GM23338 (cell line): ENCODE results near the gene GOLGA7B. TPM values are rescaled to one million over a fixed set of nuclear protein-coding genes. Genes with fewer than 3 reads are reported as not detected.

Experiments used
- ATAC-seq: fragments of 200-7000 bp; cut with Tn5 transposase; 3 replicates; pipeline ENCODE4 v1.9.1; 2020
- DNase-seq: peaks from one replicate; pipeline ENCODE4 v3.0.0-alpha.2; 2015; ENCODE audit warnings: low spot score
- H2AFZ ChIP-seq: fragments of 200-600 bp; sonication (generic); 2 replicates; pipeline ENCODE4 v1.8.0; 2016; ENCODE audit warnings: antibody characterized with exemption, mild to moderate bottlenecking, moderate library complexity
- H3F3A ChIP-seq: fragments of 200-600 bp; sonication (generic); replicated peaks from 2 replicates; pipeline ENCODE4 v1.8.0; 2017; ENCODE audit warnings: antibody characterized with exemption, mixed run types, low read depth
- H3K27ac ChIP-seq: fragments of 200-600 bp; sonication (generic); 2 replicates; pipeline ENCODE4 v1.6.1; 2016; ENCODE audit warnings: low read depth
- H3K27me3 ChIP-seq: fragments of 200-600 bp; sonication (generic); 2 replicates; pipeline ENCODE4 v1.8.0; 2016; ENCODE audit warnings: mild to moderate bottlenecking, mixed run types, moderate library complexity; ENCODE audit not compliant: insufficient read depth
- H3K36me3 ChIP-seq: fragments of 200-600 bp; sonication (generic); 2 replicates; pipeline ENCODE4 v1.8.0; 2016; ENCODE audit warnings: mild to moderate bottlenecking; ENCODE audit not compliant: insufficient read depth
- H3K4me1 ChIP-seq: fragments of 200-600 bp; sonication (generic); 2 replicates; pipeline ENCODE4 v1.8.0; 2016; ENCODE audit warnings: mild to moderate bottlenecking, moderate library complexity; ENCODE audit not compliant: insufficient read depth
- H3K4me2 ChIP-seq: fragments of 200-600 bp; sonication (generic); 2 replicates; pipeline ENCODE4 v1.7.1; 2017; ENCODE audit warnings: mixed run types
- H3K4me3 ChIP-seq: fragments of 200-600 bp; sonication (generic); 2 replicates; pipeline ENCODE4 v1.6.1; 2016; ENCODE audit warnings: mixed run types
- H3K79me2 ChIP-seq: fragments of 200-600 bp; sonication (generic); replicated peaks from 2 replicates; pipeline ENCODE4 v1.8.0; 2017; ENCODE audit warnings: mild to moderate bottlenecking; ENCODE audit not compliant: insufficient read depth
- H3K9me2 ChIP-seq: fragments of 200-600 bp; sonication (generic); 2 replicates; pipeline ENCODE4 v1.8.0; 2017; ENCODE audit not compliant: insufficient read depth
- H4K20me1 ChIP-seq: fragments of 200-600 bp; sonication (generic); replicated peaks from 2 replicates; pipeline ENCODE4 v1.8.0; 2017; ENCODE audit warnings: mild to moderate bottlenecking; ENCODE audit not compliant: insufficient read depth
- H3K27ac Mint-ChIP-seq: 2 replicates; pipeline ENCODE4 v1.8.0; 2020; ENCODE audit warnings: inconsistent platforms, mild to moderate bottlenecking, moderate library complexity, mixed read lengths
- H3K27me3 Mint-ChIP-seq: 3 replicates; pipeline ENCODE4 v1.8.0; 2022; ENCODE audit warnings: low read depth, mild to moderate bottlenecking, moderate library complexity, mixed read lengths, inconsistent platforms; ENCODE audit not compliant: insufficient read depth, poor library complexity
- H3K36me3 Mint-ChIP-seq: 3 replicates; pipeline ENCODE4 v1.8.0; 2021; ENCODE audit warnings: low read depth, mild to moderate bottlenecking, inconsistent platforms, moderate library complexity, mixed read lengths
- H3K4me1 Mint-ChIP-seq: 3 replicates; pipeline ENCODE4 v1.8.0; 2020; ENCODE audit warnings: mild to moderate bottlenecking, inconsistent platforms, mixed read lengths
- H3K4me3 Mint-ChIP-seq: 3 replicates; pipeline ENCODE4 v1.8.0; 2021; ENCODE audit warnings: moderate library complexity, mild to moderate bottlenecking, inconsistent platforms, mixed read lengths
- H3K9me3 Mint-ChIP-seq: 3 replicates; pipeline ENCODE4 v1.8.0; 2020; ENCODE audit warnings: moderate library complexity, mild to moderate bottlenecking, inconsistent platforms, mixed read lengths
- CREB1 ChIP-seq: fragments of 250-450 bp; sonication (Bioruptor Pico); IDR thresholded peaks from 2 replicates; pipeline ENCODE4 v1.5.0; 2020; ENCODE audit warnings: low read depth, mild to moderate bottlenecking, moderate library complexity
- CTCF ChIP-seq, 2 experiments: fragments of 200-600 bp in 1 of 2; sonication (generic) in 1 of 2; conservative IDR thresholded peaks; 2 replicates each; pipeline versions ENCODE4 v1.5.1 to v1.6.1; 2016 to 2017; ENCODE audit warnings: antibody characterized with exemption in 2 of 2, low read depth in 2 of 2, mild to moderate bottlenecking in 2 of 2, moderate library complexity in 1 of 2
- ETS1 ChIP-seq: IDR thresholded peaks from 2 replicates; pipeline ENCODE4 v1.6.1; 2016; ENCODE audit warnings: antibody characterized with exemption
- EZH2 ChIP-seq: fragments of 200-600 bp; sonication (generic); IDR thresholded peaks from one replicate; pipeline ENCODE4 v1.8.0; 2017; ENCODE audit warnings: antibody characterized with exemption, mild to moderate bottlenecking, low read depth; ENCODE audit not compliant: unreplicated experiment
- EZH2phosphoT487 ChIP-seq: fragments of 200-600 bp; sonication (generic); IDR thresholded peaks from one replicate; pipeline ENCODE4 v1.8.1; 2018; ENCODE audit warnings: antibody characterized with exemption; ENCODE audit not compliant: unreplicated experiment
- JUNB ChIP-seq: IDR thresholded peaks from one replicate; pipeline ENCODE4 v1.6.1; 2016; ENCODE audit warnings: antibody characterized with exemption; ENCODE audit not compliant: unreplicated experiment
- POLR2AphosphoS5 ChIP-seq: IDR thresholded peaks from 2 replicates; pipeline ENCODE4 v1.6.1; 2016; ENCODE audit warnings: antibody characterized with exemption, low read depth
- REST ChIP-seq: IDR thresholded peaks from one replicate; pipeline ENCODE4 v1.6.1; 2018; ENCODE audit warnings: antibody characterized with exemption; ENCODE audit not compliant: unreplicated experiment
- STAT1 ChIP-seq: IDR thresholded peaks from one replicate; pipeline ENCODE4 v1.6.1; 2016; ENCODE audit warnings: antibody characterized with exemption; ENCODE audit not compliant: unreplicated experiment
- ZNF331 ChIP-seq: fragments of 250-450 bp; sonication (Bioruptor Pico); IDR thresholded peaks from 2 replicates; pipeline ENCODE4 v1.5.0; 2020; ENCODE audit warnings: low read depth, mild to moderate bottlenecking, moderate library complexity
- polyA plus RNA-seq: library from polyadenylated mRNA; unstranded; fragments of >200 nt; fragmentation: Nextera tagmentation; extraction: Ambion mirVana; gene quantifications from 2 replicates; pipeline ENCODE4 v1.2.1, GENCODE V29; 2016
- total RNA-seq: library from RNA; depleted of rRNA; stranded (reverse); fragments of >200 nt; shearing (Covaris generic); gene quantifications from 2 replicates; pipeline ENCODE4 v1.2.3, GENCODE V29; 2014

Gene GOLGA7B
- total and polyA plus RNA-seq, 2 experiments from 2014 or later = 0.14 to 0.15 TPM

GRCh38 chr10:97910661-97911060 is 61.0 kb downstream of the GOLGA7B start:
- H3K27ac Mint-ChIP-seq = no peak overlapping the region
- Histone ChIP-seq H2AFZ (no peak overlapping the region), H3K4me1 (no peaks in the 10 kb centered on the region; the same call in 1 of the 2 replicates), H4K20me1 (no peaks in the 10 kb centered on the region), H3K79me2 (no peaks in the 10 kb centered on the region), H3K4me3 (no peak overlapping the region), H3K27me3 (no peaks in the 10 kb centered on the region), H3K27ac (no peak overlapping the region), H3K4me2 (no peak overlapping the region), H3K9me2 (no peaks in the 10 kb centered on the region), H3K36me3 (no peaks in the 10 kb centered on the region), H3F3A (no peaks in the 10 kb centered on the region)
- ATAC-seq = no peak
- DNase-seq = no peak
- H3K4me3 Mint-ChIP-seq = no peak overlapping the region
- TF ChIP-seq ZNF331 (CRISPR knock-in tag) (no peak), JUNB (no peak), CTCF (conservative IDR thresholded peaks at IDR 0.05; ENCODE audit: low read depth in 2 of 2) (no peak), STAT1 (no peak), EZH2phosphoT487 (no peak), CREB1 (CRISPR knock-in tag) (no peak)
- H3K4me1 Mint-ChIP-seq = peaks cover 6% of the 10 kb centered on the region; the same call in 1 of the 3 replicates
- H3K27me3 Mint-ChIP-seq = peaks cover 6% of the 10 kb centered on the region
- no peaks in the 10 kb centered on the region for H3K36me3 Mint-ChIP-seq
- no peaks in the 10 kb centered on the region for H3K9me3 Mint-ChIP-seq

GRCh38 chr10:97911217-97911616 is 61.6 kb downstream of the GOLGA7B start:
- no peaks in the 10 kb centered on the region for H3K36me3 ChIP-seq
- no peak for DNase-seq
- H3K9me3 Mint-ChIP-seq = no peaks in the 10 kb centered on the region
- no peaks in the 10 kb centered on the region; the same call in 1 of the 2 replicates for H3K4me1 ChIP-seq
- TF ChIP-seq ETS1 = no peak
- TF ChIP-seq STAT1 = no peak
- TF ChIP-seq REST = no peak
- TF ChIP-seq POLR2AphosphoS5 = no peak
- no peak for TF ChIP-seq CREB1 (CRISPR knock-in tag)
- TF ChIP-seq CTCF (conservative IDR thresholded peaks at IDR 0.05; ENCODE audit: low read depth in 2 of 2) = no peak
- TF ChIP-seq EZH2 = no peak
- H3K4me2 ChIP-seq = no peak overlapping the region
- no peak for ATAC-seq
- H3F3A ChIP-seq = no peaks in the 10 kb centered on the region
- no peaks in the 10 kb centered on the region for H4K20me1 ChIP-seq
- H3K4me1 Mint-ChIP-seq = peaks cover 6% of the 10 kb centered on the region; the same call in 2 of the 3 replicates
- no peak overlapping the region for H3K27ac ChIP-seq
- no peak overlapping the region for H3K4me3 ChIP-seq
- no peak overlapping the region for H3K4me3 Mint-ChIP-seq
- H3K27me3 ChIP-seq = no peaks in the 10 kb centered on the region
- no peaks in the 10 kb centered on the region for H3K9me2 ChIP-seq
- no peak overlapping the region for H3K27ac Mint-ChIP-seq
- H2AFZ ChIP-seq = no peak overlapping the region
- H3K36me3 Mint-ChIP-seq = no peaks in the 10 kb centered on the region
- H3K27me3 Mint-ChIP-seq = peaks cover 9% of the 10 kb centered on the region
- H3K79me2 ChIP-seq = no peaks in the 10 kb centered on the region
